ENCODE data around the gene MAML2.

DNA sequence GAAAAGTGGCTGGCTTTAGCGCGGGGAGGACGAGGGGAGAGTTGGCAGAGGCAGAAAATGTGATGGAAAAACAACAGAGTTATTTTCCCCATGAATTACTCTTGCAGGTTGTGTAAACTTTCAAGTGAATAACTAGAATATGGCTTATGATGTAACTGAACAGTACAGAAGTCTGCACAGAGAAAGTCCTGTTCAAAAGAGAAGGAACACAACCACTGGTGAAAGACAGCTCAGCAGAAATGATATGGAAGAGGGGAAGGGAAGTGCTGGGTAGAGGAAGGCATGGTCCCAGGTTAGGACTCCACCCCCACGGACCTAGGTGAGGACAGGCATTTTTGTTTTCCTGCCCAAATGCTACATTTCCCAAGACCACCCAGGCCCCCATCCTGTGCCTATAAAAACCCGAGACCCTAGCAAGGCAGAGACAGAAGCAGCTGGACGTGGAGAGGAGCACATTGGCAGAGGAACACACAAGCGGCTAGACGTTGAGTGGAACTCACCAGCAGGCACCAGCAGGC lies 77.7 kb downstream of the MAML2 start:
- TF ChIP-seq CTCF (IDR thresholded peaks at IDR 0.05) (no peak), POLR2AphosphoS5 (IDR thresholded peaks at IDR 0.05) (no peak), POLR2A (IDR thresholded peaks at IDR 0.05) (no peak)
